GM19099 (cell line): ENCODE data around the gene FOXRED2.

ENCODE experiments used
- POLR2A ChIP-seq: IDR thresholded peaks from 3 replicates; pipeline ENCODE4 v1.6.1; 2011; ENCODE audit warnings: low read depth; ENCODE audit not compliant: insufficient read length; ENCODE audit errors: extremely low read depth

Gene FOXRED2

GRCh38 chr22:36528795-36529751 lies 22.2 kb upstream of the FOXRED2 start, which contains the start of gene EIF3D:
TSS of gene EIF3D (minus strand) at chr22:36529166. CDS start at chr22:36526121, 3,045 bp downstream.
- peak; percentile 92 for TF ChIP-seq POLR2A

- TF ChIP-seq POLR2A: no peak
Measured at GRCh38 chr22:36528341-36528740, 21.5 kb upstream of the FOXRED2 start.

- no peak for TF ChIP-seq POLR2A
Measured at GRCh38 chr22:36522662-36523061, 15.8 kb upstream of the FOXRED2 start.

DNA sequence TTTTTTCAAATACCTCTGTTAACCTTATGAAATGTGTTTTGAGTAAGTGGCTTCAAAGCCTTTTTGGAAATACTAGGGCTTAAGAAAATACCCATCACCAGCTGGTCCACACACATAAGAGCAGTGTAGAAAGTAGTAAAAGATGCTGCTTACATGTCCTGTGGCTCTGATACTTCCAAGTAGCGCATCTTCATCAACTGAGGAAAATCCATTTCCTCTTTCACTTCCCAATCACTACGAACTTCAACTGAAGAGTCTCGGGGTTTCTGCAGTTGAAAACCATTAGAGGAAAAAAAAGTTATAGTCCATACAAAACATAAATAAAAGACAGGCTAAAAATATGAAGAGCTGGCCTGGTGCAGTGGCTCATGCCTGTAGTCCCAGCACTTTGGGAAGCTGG lies 13.6 kb upstream of the FOXRED2 start:
- no peak for TF ChIP-seq POLR2A

GRCh38 chr22:36514766-36515165 lies 7.9 kb upstream of the FOXRED2 start:
- TF ChIP-seq POLR2A: no peak

DNA sequence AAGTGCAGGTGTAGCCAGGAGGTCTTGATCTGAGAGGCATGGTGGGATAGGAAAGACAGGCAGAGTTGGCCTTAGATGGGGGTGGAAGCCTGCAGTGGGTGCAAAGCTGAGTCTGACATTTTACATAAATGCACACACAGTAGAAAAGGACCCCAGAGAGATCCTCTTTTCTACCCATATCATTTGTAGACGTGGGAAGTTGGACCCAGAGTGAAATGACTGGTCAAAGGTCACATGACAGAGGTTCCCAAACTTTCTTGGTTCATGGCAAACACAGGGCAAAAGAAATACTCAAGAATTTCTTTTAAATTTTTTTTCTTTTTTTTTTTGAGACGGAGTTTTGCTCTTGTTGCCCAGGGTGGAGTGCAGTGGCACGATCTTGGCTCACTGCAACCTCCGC lies 6.2 kb upstream of the FOXRED2 start:
- TF ChIP-seq POLR2A: no peak

GRCh38 chr22:36512333-36512732 lies 5.5 kb upstream of the FOXRED2 start:
- TF ChIP-seq POLR2A: peak; percentile 28

DNA sequence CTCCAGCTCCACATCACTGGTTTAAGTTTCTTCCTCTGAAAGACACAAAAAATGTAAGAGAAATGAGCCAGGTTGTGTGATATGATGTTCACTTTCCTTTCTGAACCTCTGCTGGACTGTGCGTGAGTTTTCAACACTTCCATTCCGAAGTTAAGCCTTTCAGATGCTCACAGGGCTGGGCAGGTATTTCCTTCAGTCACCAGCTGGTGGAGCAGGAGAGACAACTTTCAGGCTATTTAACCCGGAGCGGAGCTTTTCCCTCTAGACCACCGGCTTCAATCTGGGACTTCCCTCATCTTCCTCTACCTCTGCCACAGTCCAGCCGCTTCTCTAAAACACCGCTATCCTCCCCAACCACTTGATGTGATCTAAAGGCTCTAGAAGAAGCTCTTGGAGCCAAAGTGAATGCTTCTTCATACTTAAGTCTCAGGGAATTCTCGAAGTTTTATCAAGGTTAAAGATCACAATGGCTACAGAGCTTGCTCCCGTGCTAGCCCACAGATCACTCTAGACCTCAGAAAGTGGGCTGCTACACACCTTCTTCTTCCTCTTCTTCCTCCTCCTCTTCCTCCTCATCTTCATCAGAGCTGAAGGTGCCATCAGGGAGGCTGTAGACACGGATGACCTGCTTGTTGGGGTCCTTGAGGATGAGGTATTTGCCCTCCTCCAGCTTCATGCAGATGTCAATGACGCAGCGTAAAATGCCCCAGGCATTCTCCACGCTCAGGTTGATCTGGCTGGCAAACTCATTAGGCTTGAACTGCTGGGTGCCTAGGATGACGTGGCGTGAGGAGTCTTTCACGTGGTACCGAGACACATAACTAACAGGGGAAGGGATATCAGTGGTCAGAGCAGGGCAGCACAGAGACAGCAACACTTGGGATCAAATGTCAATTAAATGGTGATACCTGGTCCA lies 4.4 kb upstream of the FOXRED2 start:
- no peak for TF ChIP-seq POLR2A

- TF ChIP-seq POLR2A: no peak
Measured at GRCh38 chr22:36510384-36510783, 3.5 kb upstream of the FOXRED2 start.

DNA sequence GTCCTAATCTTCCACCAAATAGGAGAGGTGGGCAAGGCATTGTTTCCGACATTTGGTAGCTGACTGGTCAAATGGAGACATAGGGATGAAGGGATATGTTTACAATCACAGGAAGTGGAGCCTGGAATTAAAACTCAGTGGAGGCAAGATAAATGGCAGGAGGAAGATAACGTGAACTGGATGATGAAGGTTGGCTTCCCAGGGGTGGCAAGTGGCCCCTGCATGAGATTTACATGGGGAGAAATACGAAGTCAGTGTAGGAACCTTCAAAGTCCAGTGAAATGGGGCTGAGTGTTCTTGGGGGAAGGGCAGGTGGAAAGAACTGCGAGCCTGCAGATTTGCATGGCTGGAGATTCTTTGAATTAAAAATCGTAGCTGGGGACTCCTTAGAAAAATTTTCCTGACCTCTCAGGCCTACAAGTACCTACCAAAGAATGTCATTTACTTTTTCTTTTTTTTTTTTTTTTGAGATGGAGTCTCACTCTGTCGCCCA lies 724 bp upstream of the FOXRED2 start:
- no peak for TF ChIP-seq POLR2A

DNA sequence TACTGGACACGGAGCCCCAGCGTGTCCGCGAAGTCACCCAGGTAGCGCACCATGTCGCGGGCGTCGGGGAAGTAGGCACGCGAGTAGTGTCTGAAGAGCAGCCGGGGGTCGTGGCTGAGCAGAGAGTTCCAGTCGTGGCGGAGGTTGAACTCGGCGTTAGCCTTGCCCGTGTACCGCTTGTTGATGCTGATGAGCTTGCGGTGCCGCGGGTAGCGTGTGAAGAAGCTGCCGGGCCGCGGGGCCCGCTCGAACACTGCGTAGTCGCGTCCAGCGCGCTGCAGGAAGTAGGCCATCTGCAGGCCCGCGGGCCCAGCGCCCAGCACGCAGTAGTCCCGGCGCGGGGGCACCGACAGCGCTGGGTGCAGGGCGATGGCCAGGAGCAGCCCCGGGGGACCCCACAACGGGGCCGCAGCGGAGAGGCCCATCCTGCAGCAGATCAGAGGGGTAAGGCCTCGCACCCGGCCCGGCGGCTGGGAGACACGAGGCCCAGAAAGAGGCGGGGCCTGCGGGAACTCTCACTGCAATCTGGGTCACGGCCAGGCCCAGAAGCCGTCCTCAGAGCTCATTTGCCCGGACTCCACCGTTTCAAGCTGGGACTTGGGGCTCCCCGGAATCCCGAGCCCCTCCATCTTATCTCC lies 723 bp downstream of the FOXRED2 start:
- no peak for TF ChIP-seq POLR2A

DNA sequence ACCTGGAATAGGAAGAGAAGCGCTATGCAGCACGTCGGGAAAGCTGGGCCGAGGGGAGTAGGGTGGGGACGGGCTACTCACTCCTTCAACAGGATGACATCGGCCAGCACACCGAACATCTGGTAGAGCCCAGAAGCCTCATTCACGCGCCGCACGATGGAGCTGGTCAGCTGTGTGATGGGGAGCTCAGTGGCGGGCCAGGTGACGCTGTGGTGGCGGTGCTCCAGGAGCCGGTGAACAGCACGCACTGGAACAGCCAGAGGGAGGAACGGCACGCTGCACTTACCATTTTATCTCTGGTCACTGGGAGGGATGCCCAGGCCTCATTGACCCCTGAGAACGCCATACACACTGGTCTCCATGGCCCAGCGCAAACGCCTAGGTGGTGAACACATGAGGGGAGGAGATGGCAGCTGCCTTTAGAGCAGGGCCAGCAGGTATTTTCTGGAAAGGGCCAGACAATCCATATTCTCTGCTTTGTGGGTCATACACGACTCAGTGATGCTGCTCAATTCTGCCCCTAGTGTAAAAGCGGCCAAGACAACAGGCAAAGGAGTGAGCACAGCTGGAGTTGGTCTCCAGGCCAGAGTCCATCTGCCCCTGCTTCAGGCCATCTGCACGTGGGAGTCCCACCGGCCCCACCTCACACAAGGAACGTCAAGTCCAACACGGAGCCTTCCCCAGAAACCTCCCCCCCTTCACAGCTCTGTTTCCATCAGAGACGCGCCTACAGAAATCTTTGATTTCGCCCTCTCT lies 8.8 kb downstream of the FOXRED2 start:
- no peak for TF ChIP-seq POLR2A

GRCh38 chr22:36493690-36494110 lies 13.1 kb downstream of the FOXRED2 start:
- TF ChIP-seq POLR2A: no peak

GRCh38 chr22:36492109-36492508 lies 14.7 kb downstream of the FOXRED2 start:
- TF ChIP-seq POLR2A: no peak
